GM18517 (cell line): ENCODE results near the gene ANXA3.
"Not testable (repeated sequence)": the region's sequence is repeated elsewhere in the genome, so short reads cannot be mapped to it uniquely, and the experiment has no call there.

ENCODE experiments used
- ATAC-seq: cut with Tn5 transposase; IDR thresholded peaks from one replicate; pipeline ENCODE4 v1.9.1; 2021; ENCODE audit warnings: mild to moderate bottlenecking, moderate library complexity; ENCODE audit not compliant: unreplicated experiment

ANXA3 gene

GRCh38 chr4:78542373-78542772 is 9.2 kb upstream of the ANXA3 start:
- ATAC-seq = no peak

- no peak for ATAC-seq
Observed at GRCh38 chr4:78543424-78544125, 8.0 kb upstream of the ANXA3 start.

DNA sequence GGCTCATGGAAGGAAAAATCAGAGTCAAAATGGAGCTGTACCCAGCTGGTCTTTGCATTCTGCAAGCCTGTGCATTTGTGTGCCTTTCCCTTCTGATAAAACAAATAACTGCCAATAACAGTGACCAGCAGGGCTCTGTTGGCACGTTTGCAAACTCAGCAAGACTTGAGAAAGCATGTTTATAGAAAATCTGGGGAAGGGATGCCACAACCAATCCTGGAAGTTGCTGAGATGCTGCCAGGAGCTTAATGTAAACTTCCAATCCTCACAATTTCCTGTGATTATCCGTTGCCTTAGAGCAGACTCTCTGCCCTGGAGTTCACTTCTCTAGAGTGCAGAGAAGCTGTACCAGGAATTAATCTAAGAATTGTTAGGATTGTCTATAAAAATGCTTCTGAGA is 6.9 kb upstream of the ANXA3 start:
- ATAC-seq = no peak

- no peak for ATAC-seq
Observed at GRCh38 chr4:78545275-78546246, 6.0 kb upstream of the ANXA3 start.

- not testable (repeated sequence) for ATAC-seq
Observed at GRCh38 chr4:78547899-78548298, 3.7 kb upstream of the ANXA3 start.

- ATAC-seq = not testable (repeated sequence)
Observed at GRCh38 chr4:78548889-78549288, 2.7 kb upstream of the ANXA3 start.

DNA sequence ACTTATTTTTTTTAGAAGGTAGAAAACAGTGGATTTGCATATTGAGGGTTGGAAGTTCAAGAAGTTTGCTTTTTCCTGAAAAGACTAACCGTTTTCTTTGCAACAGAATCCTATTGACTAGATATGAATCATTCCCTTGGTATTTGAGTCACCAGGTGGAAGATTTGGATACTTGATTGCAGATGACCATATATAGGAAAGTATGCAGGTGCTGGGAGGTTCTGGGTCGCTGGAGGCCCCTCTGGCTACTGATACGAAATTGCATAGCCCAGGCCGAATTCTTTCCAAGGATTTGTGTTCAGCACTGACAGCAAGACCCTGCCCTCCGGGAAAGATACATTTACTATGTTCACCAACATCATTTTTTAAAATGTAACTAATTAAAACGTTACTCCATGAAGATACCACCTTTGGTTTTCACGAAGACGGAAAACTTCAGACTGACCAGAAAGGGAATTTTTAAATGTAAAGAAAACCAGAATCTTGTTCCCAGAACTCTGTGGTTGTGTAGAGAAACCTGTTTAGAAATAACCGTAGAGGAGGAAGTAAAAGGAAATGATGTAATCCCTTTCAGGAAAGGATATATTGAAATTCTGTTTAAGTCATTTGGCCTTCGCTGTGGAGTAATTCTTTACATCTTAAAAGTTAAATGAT is 946 bp downstream of the ANXA3 start:
- no peak for ATAC-seq

DNA sequence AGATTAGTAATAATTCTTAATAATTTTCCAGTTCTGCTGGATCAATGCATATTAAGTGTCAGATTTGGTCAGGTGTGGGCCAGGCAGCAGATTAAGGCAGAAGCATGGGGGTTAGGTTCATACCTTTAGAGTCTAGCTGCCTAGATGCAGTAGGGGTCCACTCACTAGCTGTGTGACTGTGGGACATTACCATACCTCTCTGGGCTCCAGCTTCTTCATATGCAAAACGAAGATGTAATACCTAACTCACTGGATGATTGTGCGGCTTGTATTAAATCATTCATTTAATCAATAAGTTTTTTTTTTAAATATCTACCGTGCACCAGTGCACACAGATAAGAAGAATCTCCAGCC is 1.4 kb downstream of the ANXA3 start:
- ATAC-seq = no peak

- ATAC-seq = no peak
Observed at GRCh38 chr4:78553529-78554060, 2.0 kb downstream of the ANXA3 start.

GRCh38 chr4:78556665-78557064 is 5.1 kb downstream of the ANXA3 start:
- ATAC-seq = no peak

DNA sequence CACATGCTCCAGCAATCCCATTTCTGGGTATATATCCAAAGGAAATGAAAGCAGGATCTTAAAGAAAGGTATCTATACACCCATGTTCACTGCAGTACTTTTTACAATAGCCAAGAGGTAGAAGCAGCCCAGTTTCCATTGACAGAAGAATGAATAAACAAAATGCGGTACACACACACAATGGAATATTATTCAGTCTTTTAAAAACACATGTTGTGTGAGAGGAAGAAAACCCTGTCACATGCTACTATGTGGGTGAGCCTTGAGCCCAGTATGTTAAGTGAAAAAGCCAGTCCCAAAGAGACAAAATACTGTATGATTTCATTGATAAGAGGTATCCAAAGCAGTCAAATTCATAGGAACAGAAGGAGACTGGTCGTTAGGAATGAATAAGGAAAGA is 6.3 kb downstream of the ANXA3 start:
- no peak for ATAC-seq

DNA sequence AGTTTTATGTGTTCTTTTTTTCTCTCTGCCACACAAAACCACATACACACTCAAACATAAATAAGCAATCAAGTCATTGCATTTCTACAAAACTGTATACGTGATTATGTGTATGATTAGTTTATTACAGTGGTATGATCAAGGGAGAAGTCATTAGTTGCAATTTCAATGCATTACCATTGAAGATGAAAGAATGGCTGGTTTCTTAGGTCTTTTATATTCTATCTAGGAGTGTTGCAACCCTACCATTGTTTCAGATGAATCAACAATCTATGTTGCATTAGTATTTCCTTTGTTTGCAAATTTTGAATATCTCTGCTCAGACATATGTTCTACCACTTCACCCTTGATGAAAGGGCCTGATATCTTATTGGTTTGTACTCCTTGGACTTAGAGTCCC is 6.8 kb downstream of the ANXA3 start:
- ATAC-seq = no peak

GRCh38 chr4:78560296-78560963 is 8.9 kb downstream of the ANXA3 start:
- ATAC-seq = no peak

DNA sequence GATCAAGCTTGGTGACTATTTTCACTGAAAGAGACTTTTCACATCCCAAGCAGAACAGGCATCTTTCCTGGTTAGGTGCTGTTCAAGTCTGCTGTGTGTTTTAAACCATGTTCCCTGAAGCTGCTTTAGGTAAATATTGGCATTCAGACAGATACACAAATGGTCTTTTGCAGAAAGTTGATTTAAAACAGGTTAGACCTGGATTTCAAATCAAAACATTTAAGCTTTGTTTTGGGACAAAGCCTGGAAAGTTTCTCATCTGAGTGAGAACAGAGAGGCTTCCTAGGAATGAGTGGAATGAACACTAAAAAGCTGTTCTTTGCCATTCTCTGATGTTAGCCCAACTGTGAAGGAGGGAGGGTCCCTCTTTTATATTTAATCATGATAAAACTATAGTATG is 10.1 kb downstream of the ANXA3 start:
- ATAC-seq = no peak

DNA sequence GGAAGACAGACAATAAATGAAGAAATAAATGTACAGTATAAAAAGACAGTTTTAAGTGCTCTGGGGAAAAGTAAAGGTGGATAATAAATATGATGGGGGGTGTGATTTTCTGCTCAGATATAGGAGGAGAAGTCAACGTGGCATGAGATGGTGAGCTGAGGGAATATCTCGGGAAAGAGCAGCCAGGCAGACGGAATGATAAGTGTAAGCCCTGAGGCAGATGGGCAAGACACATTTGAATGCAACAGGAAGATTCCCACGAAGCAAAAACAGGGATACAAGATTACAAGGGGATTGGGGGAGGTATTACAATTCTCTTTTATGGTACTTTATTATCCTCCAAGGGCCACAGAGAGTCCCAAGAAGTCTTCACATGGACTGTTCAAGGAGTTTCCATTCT is 11.1 kb downstream of the ANXA3 start:
- no peak for ATAC-seq

- ATAC-seq = no peak
Observed at GRCh38 chr4:78565971-78566372, 14.4 kb downstream of the ANXA3 start.

DNA sequence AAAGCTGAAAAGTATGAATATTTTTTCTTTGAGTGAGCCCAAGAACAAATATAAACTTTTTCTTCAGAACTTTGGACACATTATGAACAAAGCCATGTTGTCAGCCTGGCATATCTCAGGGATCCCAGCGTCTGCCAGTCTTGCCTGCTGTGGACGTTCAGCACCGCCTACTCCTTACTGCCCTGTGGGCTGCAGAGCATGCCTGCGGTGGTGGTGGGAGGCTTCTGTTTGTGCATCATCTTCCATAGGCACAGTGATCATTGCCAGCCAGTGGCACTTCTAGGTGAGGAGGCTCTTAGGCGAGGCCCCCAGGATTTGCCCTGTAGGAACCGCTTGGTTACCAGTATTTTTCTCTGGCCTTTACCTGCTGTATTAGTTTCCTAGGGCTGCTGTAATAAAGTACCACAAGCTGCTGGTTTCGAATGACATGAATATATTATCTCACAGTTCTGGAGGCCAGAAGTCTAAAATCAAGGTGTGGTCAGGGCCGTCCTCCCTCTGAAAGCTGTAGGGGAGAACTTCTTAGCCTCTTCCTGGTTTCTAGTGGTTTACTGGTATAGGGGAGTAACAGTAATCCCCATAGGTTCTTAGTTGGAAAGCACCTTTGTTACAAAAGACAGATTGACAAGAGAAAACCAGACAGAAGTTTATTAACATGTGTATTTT is 15.4 kb downstream of the ANXA3 start:
- ATAC-seq = peak; percentile 71

- ATAC-seq = no peak
Observed at GRCh38 chr4:78567500-78568060, 16.0 kb downstream of the ANXA3 start.

DNA sequence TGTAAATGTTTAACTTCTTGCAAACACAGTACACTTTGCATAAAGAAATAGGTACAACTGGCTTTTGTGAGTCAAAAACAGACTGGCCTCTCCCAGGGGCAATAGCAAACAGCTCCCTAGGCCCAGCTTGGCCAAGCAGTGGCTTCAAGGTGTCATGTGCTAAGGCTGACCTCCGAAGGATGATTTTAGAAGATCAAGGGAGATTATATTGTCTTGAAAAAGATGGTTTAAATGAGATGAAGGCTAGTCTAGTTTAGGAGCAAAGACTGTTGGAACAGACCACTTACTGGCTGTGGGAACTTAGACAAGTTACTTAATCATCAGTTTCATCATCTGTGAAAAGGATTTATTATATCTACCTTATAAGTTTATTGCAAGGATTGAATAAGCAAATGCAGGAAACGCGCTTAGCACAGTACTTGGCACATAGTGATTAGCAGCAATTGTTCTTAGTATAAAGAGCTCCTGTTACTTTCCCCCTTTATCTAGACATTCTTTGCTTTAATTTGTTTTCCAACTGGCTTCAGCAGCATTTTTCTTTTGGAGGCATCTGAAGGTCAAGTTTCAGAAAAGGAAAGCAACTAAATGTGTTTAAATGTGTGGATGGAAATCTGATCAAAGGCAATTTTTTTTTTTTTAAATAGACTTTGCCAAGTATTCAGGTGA is 17.2 kb downstream of the ANXA3 start:
- peak; percentile 80 for ATAC-seq
